CD4-positive, alpha-beta T cell (primary cell): Measurements from ENCODE around the gene GJA10. TPM values are rescaled to one million over a fixed set of nuclear protein-coding genes. Genes with fewer than 3 reads are reported as not detected.
"Not testable (repeated sequence)": the region's sequence is repeated elsewhere in the genome, so short reads cannot be mapped to it uniquely, and the experiment has no call there.

Source experiments
- ATAC-seq: fragments of 200-7000 bp; cut with Tn5 transposase; one replicate; pipeline ENCODE4 v1.10.0; 2022; ENCODE audit warnings: mild to moderate bottlenecking; ENCODE audit not compliant: poor library complexity
- CTCF ChIA-PET: fragments of 350-600 bp; sonication (Branson Sonifier 250); formaldehyde crosslinking; loops from one replicate; lab custom pipeline; 2021; ENCODE audit warnings: antibody characterized with exemption, inconsistent platforms; lab: Charles Lee
- POLR2A ChIA-PET: fragments of 350-600 bp; sonication (Branson Sonifier 250); formaldehyde crosslinking; loops from one replicate; lab custom pipeline; 2021; ENCODE audit warnings: antibody characterized with exemption, inconsistent platforms; lab: Charles Lee
- DNase-seq, 14 experiments: peaks; one replicate each; pipeline ENCODE4 v3.0.0-alpha.2; 2013 to 2020; ENCODE audit warnings: mixed read lengths in 2 of 14
- H3K27ac ChIP-seq, 2 donors: one replicate each; pipeline versions ENCODE4 v1.5.1 to v1.7.0; 2013; ENCODE audit warnings: low read length in 2 of 2, low read depth in 1 of 2, mild to moderate bottlenecking in 1 of 2
- H3K27me3 ChIP-seq, 2 experiments: 1 replicate in 1 of 2; 2 replicates in 1 of 2; pipeline versions ENCODE4 v1.6.1 to v1.7.0; 2013; ENCODE audit warnings: low read length in 2 of 2, control low read depth in 1 of 2, mild to moderate bottlenecking in 1 of 2, moderate library complexity in 1 of 2; ENCODE audit not compliant: insufficient read depth in 2 of 2, control insufficient read depth in 1 of 2
- H3K36me3 ChIP-seq: one replicate; pipeline ENCODE4 v1.6.1; 2013; ENCODE audit warnings: low read length, control low read depth; ENCODE audit not compliant: insufficient read depth
- H3K4me1 ChIP-seq: one replicate; pipeline ENCODE4 v1.6.1; 2013; ENCODE audit warnings: low read length, control low read depth; ENCODE audit not compliant: insufficient read depth
- H3K4me3 ChIP-seq: one replicate; pipeline ENCODE4 v1.5.1; 2013; ENCODE audit warnings: mild to moderate bottlenecking, low read length, moderate library complexity
- H3K9me3 ChIP-seq, 2 experiments: 1 replicate in 1 of 2; 2 replicates in 1 of 2; pipeline versions ENCODE4 v1.6.1 to v1.7.0; 2013; ENCODE audit warnings: low read length in 2 of 2, mild to moderate bottlenecking in 2 of 2, control low read depth in 1 of 2, moderate library complexity in 1 of 2; ENCODE audit not compliant: control insufficient read depth in 1 of 2, insufficient read depth in 1 of 2
- H3K27ac Mint-ChIP-seq: one replicate; pipeline ENCODE4 v1.8.0; 2020; ENCODE audit warnings: mixed read lengths
- H3K27me3 Mint-ChIP-seq: one replicate; pipeline ENCODE4 v1.8.0; 2021; ENCODE audit warnings: mixed read lengths
- H3K36me3 Mint-ChIP-seq: one replicate; pipeline ENCODE4 v1.8.0; 2021; ENCODE audit warnings: low read depth, mixed read lengths
- H3K4me1 Mint-ChIP-seq: one replicate; pipeline ENCODE4 v1.8.0; 2021; ENCODE audit warnings: low read depth, mixed read lengths
- H3K4me3 Mint-ChIP-seq: one replicate; pipeline ENCODE4 v1.8.0; 2020; ENCODE audit warnings: mild to moderate bottlenecking, mixed read lengths
- H3K9me3 Mint-ChIP-seq: one replicate; pipeline ENCODE4 v1.8.0; 2020; ENCODE audit warnings: mixed read lengths
- CTCF ChIP-seq: fragments of 200-600 bp; IDR thresholded peaks from one replicate; pipeline ENCODE4 v1.8.0; 2022; ENCODE audit warnings: antibody characterized with exemption, mild to moderate bottlenecking
- intact Hi-C, 2 experiments: fragments of 100-400 bp; cut with DNase I in 1 of 2; cut with micrococcal nuclease in 1 of 2; formaldehyde crosslinking; loops; one replicate each; pipeline versions ENCODE4 v1.15.1 to v1.9.0; 2023 to 2025; cut with DNase I, micrococcal nuclease
- polyA plus RNA-seq, 2 donors: library from polyadenylated mRNA; unstranded; fragments of 120-200 nt; gene quantifications; one replicate each; pipeline ENCODE4 v1.2.1, GENCODE V29; 2013
- total RNA-seq, 174 experiments: library from RNA in 2 of 174; stranded (reverse) in 2 of 174; gene quantifications; one replicate each; pipeline ENCODE4 v1.2.3 and lab custom pipeline; 2021 to 2026

The GJA10 gene
- total RNA-seq (not detected), total RNA-seq (lab: John Stamatoyannopoulos, UW) (0 to 0.28 (median 0) reads per million in 172 experiments)
- polyA plus RNA-seq (2013, experiment 1 of 2) = not detected
- polyA plus RNA-seq (2013, experiment 2 of 2) = not detected

DNA sequence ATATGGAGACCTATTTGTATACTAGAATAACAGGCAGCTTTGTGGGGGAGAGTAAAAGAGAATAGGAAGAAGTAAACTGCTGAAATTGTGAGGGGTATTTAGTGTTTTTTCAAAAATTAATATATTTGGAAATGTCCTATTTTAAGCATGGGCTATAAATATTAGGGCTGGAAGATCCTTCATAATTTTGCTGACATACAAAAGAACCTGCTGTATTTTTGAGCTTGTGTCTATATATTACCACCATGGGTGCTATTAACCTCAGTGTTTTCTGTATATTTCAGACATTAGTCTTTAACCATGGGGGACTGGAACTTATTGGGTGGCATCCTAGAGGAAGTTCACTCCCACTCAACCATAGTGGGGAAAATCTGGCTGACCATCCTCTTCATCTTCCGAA is at the start of gene GJA10:
GJA10 (plus strand) TSS at position 301 of the 400 bp plus-strand sequence; CDS start at position 301, 0 bp downstream.
- Histone ChIP-seq H3K36me3 (no peaks in the 10 kb centered on the region), H3K4me1 (no peaks in the 10 kb centered on the region), H3K9me3 (no peaks in the 10 kb centered on the region), H3K27me3 (peaks cover 14 to 23% of the 10 kb centered on the region in 2 experiments), H3K27ac (no peak within 1 kb of the TSS), H3K4me3 (no peak within 1 kb of the TSS)
- no peak for ATAC-seq
- H3K36me3 Mint-ChIP-seq = no peaks in the 10 kb centered on the region
- H3K4me3 Mint-ChIP-seq = no peak within 1 kb of the TSS
- ChIA-PET CTCF (no interaction called here), POLR2A (interaction anchor here (0.6 kb wide), 1 partner anchor 43 kb away, joined by 3 read pairs; no protein-coding TSS in a partner anchor)
- intact Hi-C loops = no loop called here
- H3K27ac Mint-ChIP-seq = no peak within 1 kb of the TSS
- H3K27me3 Mint-ChIP-seq = peaks cover 68% of the 10 kb centered on the region
- no peak for TF ChIP-seq CTCF
- no peak for DNase-seq
- H3K4me1 Mint-ChIP-seq = no peaks in the 10 kb centered on the region
- no peaks in the 10 kb centered on the region for H3K9me3 Mint-ChIP-seq

GRCh38 chr6:89847513-89847912 is 46.8 kb upstream of the GJA10 start:
- CTCF ChIA-PET, DNase-seq: not testable (repeated sequence)

DNA sequence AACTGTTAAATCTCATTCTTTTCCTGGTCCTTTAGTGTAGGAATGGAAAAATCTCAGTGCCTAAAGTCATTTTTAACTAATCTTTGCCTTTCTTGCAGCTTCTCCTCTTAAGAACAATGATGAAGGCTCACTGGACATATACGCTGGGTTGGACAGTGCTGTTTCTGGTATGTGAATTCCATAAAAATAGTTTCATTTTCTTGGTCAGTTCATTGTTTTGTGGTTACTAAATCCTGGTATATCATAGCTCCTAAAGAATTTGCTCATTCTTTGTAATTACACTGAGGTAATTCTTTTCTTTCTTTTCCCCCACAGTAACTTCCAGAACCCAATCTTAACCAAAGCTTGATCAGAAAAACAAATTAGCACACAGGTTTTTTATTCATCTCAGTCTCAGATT is 41.2 kb upstream of the GJA10 start:
- ChIA-PET POLR2A (no interaction called here), CTCF (interaction anchor here (0.6 kb wide), 1 partner anchor 228 kb away, joined by 3 read pairs; no protein-coding TSS in a partner anchor)
- no peaks in the 10 kb centered on the region for H3K9me3 Mint-ChIP-seq
- H3K36me3 ChIP-seq = peaks cover 68% of the 10 kb centered on the region
- H3K27me3 ChIP-seq = no peaks in the 10 kb centered on the region
- intact Hi-C loops = no loop called here
- DNase-seq (no peak), ATAC-seq (no peak)
- no peak overlapping the region for H3K27ac ChIP-seq
- no peak overlapping the region for H3K27ac Mint-ChIP-seq
- no peaks in the 10 kb centered on the region for H3K27me3 Mint-ChIP-seq
- H3K4me3 Mint-ChIP-seq = no peak overlapping the region
- H3K4me3 ChIP-seq = no peak overlapping the region
- peaks cover 87% of the 10 kb centered on the region for H3K36me3 Mint-ChIP-seq
- H3K4me1 ChIP-seq = no peaks in the 10 kb centered on the region
- peaks cover 8% of the 10 kb centered on the region for H3K4me1 Mint-ChIP-seq
- TF ChIP-seq CTCF = no peak
- H3K9me3 ChIP-seq = no peaks in the 10 kb centered on the region

More at GRCh38 chr6:89847513-89847912, 46.8 kb upstream of the GJA10 start:
- POLR2A ChIA-PET, H3K27me3 ChIP-seq, H3K4me3 Mint-ChIP-seq, intact Hi-C loops, H3K4me3 ChIP-seq, H3K9me3 Mint-ChIP-seq, H3K27me3 Mint-ChIP-seq, H3K4me1 ChIP-seq, H3K9me3 ChIP-seq, H3K27ac Mint-ChIP-seq, ATAC-seq, H3K27ac ChIP-seq: not testable (repeated sequence)
- Mint-ChIP-seq H3K4me1 (peaks cover 25% of the 10 kb centered on the region), H3K36me3 (peaks cover 57% of the 10 kb centered on the region)
- H3K36me3 ChIP-seq = peaks cover 31% of the 10 kb centered on the region

GRCh38 chr6:89858041-89858440 is 36.2 kb upstream of the GJA10 start:
- TF ChIP-seq CTCF = no peak
- no peaks in the 10 kb centered on the region for H3K27me3 ChIP-seq
- DNase-seq (no peak), ATAC-seq (no peak)
- no peaks in the 10 kb centered on the region for H3K9me3 Mint-ChIP-seq
- H3K27ac ChIP-seq = no peak overlapping the region
- intact Hi-C loops = no loop called here
- no peaks in the 10 kb centered on the region for H3K27me3 Mint-ChIP-seq
- H3K4me3 ChIP-seq = no peak overlapping the region
- ChIA-PET POLR2A (no interaction called here), CTCF (no interaction called here)
- peaks cover 82% of the 10 kb centered on the region for H3K36me3 Mint-ChIP-seq
- no peak overlapping the region for H3K27ac Mint-ChIP-seq
- no peaks in the 10 kb centered on the region for H3K9me3 ChIP-seq
- peaks cover 6% of the 10 kb centered on the region for H3K4me1 Mint-ChIP-seq
- no peak overlapping the region for H3K4me3 Mint-ChIP-seq
- no peaks in the 10 kb centered on the region for H3K4me1 ChIP-seq
- peaks cover 84% of the 10 kb centered on the region for H3K36me3 ChIP-seq
